GM12891 (cell line): ENCODE data around the gene STARD8.
"Not testable (repeated sequence)": the region's sequence is repeated elsewhere in the genome, so short reads cannot be mapped to it uniquely, and the experiment has no call there.

Experiments
- DNase-seq: peaks from one replicate; pipeline ENCODE4 v3.0.0; 2011; ENCODE audit warnings: low spot score; ENCODE audit not compliant: insufficient read length
- FAIRE-seq: peaks from 2 replicates; lab custom pipeline; 2011; peaks lifted over from hg19 to GRCh38; lab: Jason Lieb, UNC
- PAX5 ChIP-seq: IDR thresholded peaks from 2 replicates; pipeline ENCODE4 v1.6.1; 2011; ENCODE audit warnings: low read length, moderate library complexity, mild to moderate bottlenecking; ENCODE audit not compliant: insufficient read depth, severe bottlenecking
- POLR2A ChIP-seq: IDR thresholded peaks from 2 replicates; pipeline ENCODE4 v1.6.1; 2011; ENCODE audit warnings: low read depth, low read length, control low read depth
- POLR2AphosphoS5 ChIP-seq: IDR thresholded peaks from 2 replicates; pipeline ENCODE4 v1.6.1; 2011; ENCODE audit warnings: low read depth, low read length, control low read depth
- POU2F2 ChIP-seq: IDR thresholded peaks from 2 replicates; pipeline ENCODE4 v1.6.1; 2011; ENCODE audit warnings: low read depth, mild to moderate bottlenecking, control low read depth, low read length, moderate library complexity
- SPI1 ChIP-seq: IDR thresholded peaks from 2 replicates; pipeline ENCODE4 v1.6.1; 2011; ENCODE audit warnings: low read depth, low read length, control low read depth
- TAF1 ChIP-seq: IDR thresholded peaks from 2 replicates; pipeline ENCODE4 v1.6.1; 2011; ENCODE audit warnings: low read depth, low read length, control low read depth

Gene STARD8

GRCh38 chrX:68735266-68735665 is 87.8 kb downstream of the STARD8 start:
- FAIRE-seq (no peak), DNase-seq (no peak)
- TF ChIP-seq POLR2AphosphoS5 (no peak), PAX5 (no peak), POU2F2 (no peak), TAF1 (no peak), POLR2A (no peak)

GRCh38 chrX:68741864-68742263 is 94.4 kb downstream of the STARD8 start:
- not testable (repeated sequence) for FAIRE-seq, DNase-seq

GRCh38 chrX:68743754-68744153 is 96.3 kb downstream of the STARD8 start:
- FAIRE-seq (no peak), DNase-seq (no peak)
- TF ChIP-seq POLR2A (no peak), PAX5 (no peak), POLR2AphosphoS5 (no peak), POU2F2 (no peak), SPI1 (no peak), TAF1 (no peak)

GRCh38 chrX:68746988-68747387 is 99.5 kb downstream of the STARD8 start:
- DNase-seq (no peak), FAIRE-seq (no peak)
- TF ChIP-seq PAX5 (no peak), SPI1 (no peak), POLR2A (no peak), TAF1 (no peak), POU2F2 (no peak), POLR2AphosphoS5 (no peak)

GRCh38 chrX:68748030-68748429 is 100.6 kb downstream of the STARD8 start:
- no peak for FAIRE-seq
- TF ChIP-seq TAF1 (no peak), PAX5 (no peak), SPI1 (no peak), POLR2A (no peak), POLR2AphosphoS5 (no peak), POU2F2 (no peak)
- no peak for DNase-seq

- DNase-seq (no peak), FAIRE-seq (no peak)
- TF ChIP-seq POU2F2 = no peak
- no peak for TF ChIP-seq POLR2A
- TF ChIP-seq PAX5 = no peak
- TF ChIP-seq SPI1 = no peak
- no peak for TF ChIP-seq TAF1
Observed at GRCh38 chrX:68749426-68749825, 102.0 kb downstream of the STARD8 start.

- no peak for FAIRE-seq
- TF ChIP-seq POLR2A (no peak), PAX5 (no peak), TAF1 (no peak), SPI1 (no peak), POLR2AphosphoS5 (no peak), POU2F2 (no peak)
- DNase-seq = no peak
Observed at GRCh38 chrX:68750316-68750715, 102.8 kb downstream of the STARD8 start.

GRCh38 chrX:68751372-68751771 is 103.9 kb downstream of the STARD8 start:
- FAIRE-seq (no peak), DNase-seq (no peak)
- TF ChIP-seq SPI1 = no peak
- TF ChIP-seq POLR2AphosphoS5 = no peak
- TF ChIP-seq POU2F2 = no peak
- no peak for TF ChIP-seq TAF1
- no peak for TF ChIP-seq POLR2A
- TF ChIP-seq PAX5 = no peak

GRCh38 chrX:68753218-68753617 is 105.8 kb downstream of the STARD8 start:
- FAIRE-seq (no peak), DNase-seq (no peak)
- TF ChIP-seq POLR2AphosphoS5 (no peak), PAX5 (no peak), POLR2A (no peak), SPI1 (no peak), POU2F2 (no peak)

- FAIRE-seq = no peak
Observed at GRCh38 chrX:68754406-68754805, 106.9 kb downstream of the STARD8 start.

More at GRCh38 chrX:68754406-68754805, 106.9 kb downstream of the STARD8 start:
- DNase-seq = no peak
- no peak for TF ChIP-seq POU2F2
- TF ChIP-seq POLR2AphosphoS5 = no peak
- TF ChIP-seq POLR2A = no peak
- no peak for TF ChIP-seq TAF1
- TF ChIP-seq PAX5 = no peak
- TF ChIP-seq SPI1 = no peak
